H9 (cell line): Measurements from ENCODE around the gene CEMIP2. TPM values are rescaled to one million over a fixed set of nuclear protein-coding genes. Genes with fewer than 3 reads are reported as not detected.

Experiments used
- DNase-seq: peaks from one replicate; pipeline ENCODE4 v3.0.0-alpha.2; 2017
- H2AFZ ChIP-seq: one replicate; pipeline ENCODE4 v1.6.1; 2013; ENCODE audit warnings: mild to moderate bottlenecking, low read length, control low read depth, moderate library complexity
- H2AK5ac ChIP-seq: 2 replicates; pipeline ENCODE4 v1.6.1; 2013; ENCODE audit warnings: low read length, control low read depth, mixed read lengths; ENCODE audit not compliant: insufficient read length
- H2BK120ac ChIP-seq: one replicate; pipeline ENCODE4 v1.6.1; 2013; ENCODE audit warnings: low read depth, mild to moderate bottlenecking, low read length, control low read depth, inconsistent platforms; ENCODE audit not compliant: poor library complexity, severe bottlenecking
- H2BK12ac ChIP-seq: 2 replicates; pipeline ENCODE4 v1.6.1; 2013; ENCODE audit warnings: low read length, control low read depth, mixed read lengths, low read depth; ENCODE audit not compliant: insufficient read length
- H2BK15ac ChIP-seq: 2 replicates; pipeline ENCODE4 v1.6.1; 2013; ENCODE audit warnings: low read depth, low read length, control low read depth
- H2BK20ac ChIP-seq: one replicate; pipeline ENCODE4 v1.6.1; 2013; ENCODE audit warnings: low read depth, mild to moderate bottlenecking, low read length, control low read depth, inconsistent platforms; ENCODE audit not compliant: poor library complexity, severe bottlenecking
- H2BK5ac ChIP-seq: 2 replicates; pipeline ENCODE4 v1.6.1; 2013; ENCODE audit warnings: low read length, control low read depth, mixed read lengths; ENCODE audit not compliant: insufficient read length
- H3K14ac ChIP-seq: 2 replicates; pipeline ENCODE4 v1.6.1; 2013; ENCODE audit warnings: low read length, control low read depth; ENCODE audit not compliant: insufficient read depth
- H3K18ac ChIP-seq: 2 replicates; pipeline ENCODE4 v1.6.1; 2013; ENCODE audit warnings: low read depth, mild to moderate bottlenecking, mixed read lengths, low read length, control low read depth; ENCODE audit not compliant: insufficient read length
- H3K23ac ChIP-seq: 2 replicates; pipeline ENCODE4 v1.6.1; 2013; ENCODE audit warnings: low read length, control low read depth, mixed read lengths, low read depth; ENCODE audit not compliant: insufficient read length
- H3K23me2 ChIP-seq: 2 replicates; pipeline ENCODE4 v1.6.1; 2013; ENCODE audit warnings: low read depth, mild to moderate bottlenecking, mixed read lengths, low read length, control low read depth; ENCODE audit not compliant: insufficient read length, poor library complexity, severe bottlenecking
- H3K27ac ChIP-seq: 2 replicates; pipeline ENCODE4 v1.5.1; 2013; ENCODE audit warnings: low read length, control low read depth, mixed read lengths, low read depth; ENCODE audit not compliant: insufficient read length
- H3K27me3 ChIP-seq: 2 replicates; pipeline ENCODE4 v1.6.1; 2013; ENCODE audit warnings: low read length, control low read depth, inconsistent platforms; ENCODE audit not compliant: insufficient read depth
- H3K4ac ChIP-seq: 2 replicates; pipeline ENCODE4 v1.6.1; 2013; ENCODE audit warnings: low read depth, mild to moderate bottlenecking, control low read depth, inconsistent platforms, low read length, moderate library complexity
- H3K4me1 ChIP-seq: 2 replicates; pipeline ENCODE4 v1.6.1; 2013; ENCODE audit warnings: low read length, control low read depth, inconsistent platforms; ENCODE audit not compliant: insufficient read depth
- H3K4me2 ChIP-seq: 2 replicates; pipeline ENCODE4 v1.6.1; 2013; ENCODE audit warnings: low read length, control low read depth, mixed read lengths; ENCODE audit not compliant: insufficient read length, insufficient read depth
- H3K56ac ChIP-seq: 2 replicates; pipeline ENCODE4 v1.6.1; 2013; ENCODE audit warnings: low read depth, mild to moderate bottlenecking, mixed read lengths, low read length, control low read depth; ENCODE audit not compliant: insufficient read length
- H3K79me1 ChIP-seq: 2 replicates; pipeline ENCODE4 v1.6.1; 2013; ENCODE audit warnings: low read depth, mild to moderate bottlenecking, moderate library complexity, low read length, control low read depth, inconsistent platforms; ENCODE audit not compliant: insufficient read depth, poor library complexity, severe bottlenecking
- H3K79me2 ChIP-seq: 2 replicates; pipeline ENCODE4 v1.6.1; 2013; ENCODE audit warnings: low read length, control low read depth, inconsistent platforms; ENCODE audit not compliant: insufficient read depth
- H3K9ac ChIP-seq: 2 replicates; pipeline ENCODE4 v1.6.1; 2013; ENCODE audit warnings: low read length, control low read depth, mixed read lengths; ENCODE audit not compliant: insufficient read length; ENCODE audit errors: extremely low read depth
- H3K9me3 ChIP-seq: one replicate; pipeline ENCODE4 v1.6.1; 2013; ENCODE audit warnings: low read depth, low read length, inconsistent platforms; ENCODE audit not compliant: control insufficient read depth
- H3T11ph ChIP-seq: one replicate; pipeline ENCODE4 v1.6.1; 2013; ENCODE audit warnings: mild to moderate bottlenecking, low read length, control low read depth, inconsistent platforms
- H4K20me1 ChIP-seq: one replicate; pipeline ENCODE4 v1.6.1; 2013; ENCODE audit not compliant: control insufficient read depth, insufficient read length, insufficient read depth
- H4K5ac ChIP-seq: 2 replicates; pipeline ENCODE4 v1.6.1; 2013; ENCODE audit warnings: low read depth, mild to moderate bottlenecking, mixed read lengths, low read length, control low read depth; ENCODE audit not compliant: insufficient read length
- H4K8ac ChIP-seq: replicated peaks from 2 replicates; pipeline ENCODE4 v1.6.1; 2013; ENCODE audit warnings: low read length, control low read depth, mixed read lengths, low read depth; ENCODE audit not compliant: insufficient read length
- H4K91ac ChIP-seq: 2 replicates; pipeline ENCODE4 v1.6.1; 2013; ENCODE audit warnings: low read depth, mild to moderate bottlenecking, moderate library complexity, mixed read lengths, low read length, control low read depth; ENCODE audit not compliant: insufficient read length
- H3K27ac Mint-ChIP-seq, 3 experiments: 2 replicates in 2 of 3; 3 replicates in 1 of 3; pipeline ENCODE4 v1.8.0; 2020 to 2021; ENCODE audit warnings: mixed read lengths in 3 of 3, mild to moderate bottlenecking in 1 of 3, moderate library complexity in 1 of 3
- H3K27me3 Mint-ChIP-seq: 2 replicates; pipeline ENCODE4 v1.8.0; 2021; ENCODE audit warnings: low read depth, mild to moderate bottlenecking, moderate library complexity, mixed read lengths
- H3K36me3 Mint-ChIP-seq, 3 experiments: 2 replicates in 2 of 3; 3 replicates in 1 of 3; pipeline ENCODE4 v1.8.0; 2020 to 2021; ENCODE audit warnings: low read depth in 3 of 3, mixed read lengths in 3 of 3; ENCODE audit not compliant: insufficient read depth in 1 of 3
- H3K4me1 Mint-ChIP-seq, 2 experiments: 2 replicates each; pipeline ENCODE4 v1.8.0; 2020; ENCODE audit warnings: mixed read lengths in 2 of 2
- H3K4me3 Mint-ChIP-seq, 2 experiments: 2 replicates in 1 of 2; 3 replicates in 1 of 2; pipeline ENCODE4 v1.8.0; 2020 to 2021; ENCODE audit warnings: mild to moderate bottlenecking in 2 of 2, mixed read lengths in 2 of 2, moderate library complexity in 1 of 2
- H3K9me3 Mint-ChIP-seq, 2 experiments: 2 replicates in 1 of 2; 3 replicates in 1 of 2; pipeline ENCODE4 v1.8.0; 2020; ENCODE audit warnings: mild to moderate bottlenecking in 2 of 2, mixed read lengths in 2 of 2, moderate library complexity in 1 of 2
- CTCF ChIP-seq: fragments of 200-600 bp; sonication (generic); conservative IDR thresholded peaks from 3 replicates; pipeline ENCODE4 v1.8.0; 2021; ENCODE audit warnings: antibody characterized with exemption, mild to moderate bottlenecking
- WGBS: extraction: QIAGEN DNeasy Blood & Tissue Kit; methylation state at CpG from one replicate; pipeline ENCODE4 v1.1.7; 2013; ENCODE audit warnings: missing lambda C conversion rate, low lambda C conversion rate, mixed read lengths; ENCODE audit not compliant: insufficient read length; ENCODE audit errors: extremely low coverage; 5-methylcytosine and 5-hydroxymethylcytosine counted together
- total RNA-seq: library from RNA; stranded (reverse); gene quantifications from 2 replicates; pipeline ENCODE4 v1.2.1, GENCODE V29; 2021

The CEMIP2 gene
- total RNA-seq, 1 experiment from 2014 or later, result 77.2 TPM

- Histone ChIP-seq H3K79me2 (no peaks in the 10 kb centered on the region), H2BK12ac (no peak overlapping the region), H3K14ac (no peak overlapping the region), H2BK5ac (no peak overlapping the region), H3K9ac (no peak overlapping the region), H3K27me3 (no peaks in the 10 kb centered on the region), H4K8ac (no peak overlapping the region), H2AFZ (no peak overlapping the region), H3K23ac (no peak overlapping the region), H3K27ac (no peak overlapping the region), H4K91ac (no peak overlapping the region), H4K5ac (no peak overlapping the region), H3T11ph (no peak overlapping the region), H2BK15ac (no peak overlapping the region), H3K79me1 (no peaks in the 10 kb centered on the region), H3K4ac (no peak overlapping the region), H2AK5ac (no peak overlapping the region), H3K4me1 (no peaks in the 10 kb centered on the region), H3K18ac (no peak overlapping the region), H3K56ac (no peak overlapping the region), H2BK20ac (no peak overlapping the region), H3K9me3 (no peaks in the 10 kb centered on the region), H4K20me1 (no peaks in the 10 kb centered on the region), H3K4me2 (no peak overlapping the region), H3K23me2 (no peaks in the 10 kb centered on the region), H2BK120ac (no peak overlapping the region)
- no peak for DNase-seq
- Mint-ChIP-seq H3K4me1 (peaks cover 8% of the 10 kb centered on the region in 2 experiments), H3K4me3 (no peak overlapping the region), H3K36me3 (no peaks in the 10 kb centered on the region), H3K9me3 (no peaks in the 10 kb centered on the region), H3K27me3 (no peaks in the 10 kb centered on the region), H3K27ac (no peak overlapping the region)
- no peak for TF ChIP-seq CTCF
- no CpG with 5 or more reads among the region's 3 CpGs for WGBS
These were observed 46.5 kb upstream of the CEMIP2 start for GRCh38 chr9:71814815-71815214.
